Measurements from ENCODE around the gene PEX11G. TPM values are rescaled to one million over a fixed set of nuclear protein-coding genes. Genes with fewer than 3 reads are reported as not detected.

The PEX11G gene
- total and polyA plus RNA-seq, 9 of the 15 experiments (the other 6 are each of a cell fraction or from before 2014, with no cell fraction given) = 0.07 to 3.2 (median 0.70) TPM; not detected in 1

GRCh38 chr19:7494416-7495098 lies 5.7 kb upstream of the PEX11G start (continued):
- TF ChIP-seq FOXK1 (CRISPR knock-in tag; IDR thresholded peaks at IDR 0.05; ENCODE audit: borderline replicate concordance) (no peak), ARNT (IDR thresholded peaks at IDR 0.05) (no peak), RUNX1 (IDR thresholded peaks at IDR 0.05; ENCODE audit: low read depth) (no peak), SMARCB1 (IDR thresholded peaks at IDR 0.05; ENCODE audit: insufficient read length, low read depth) (no peak), TCF3 (CRISPR knock-in tag; IDR thresholded peaks at IDR 0.05) (peak; percentile 42; the same call in 1 of the 2 replicates), NFE2L1 (tag; IDR thresholded peaks at IDR 0.05; ENCODE audit: borderline replicate concordance, low read depth) (no peak), ATF4 (CRISPR knock-in tag; IDR thresholded peaks at IDR 0.05) (peak; percentile 33; the same call in 1 of the 2 replicates), MITF (IDR thresholded peaks at IDR 0.05) (no peak), ZNF311 (CRISPR knock-in tag; IDR thresholded peaks at IDR 0.05) (no peak), KLF1 (tag; IDR thresholded peaks at IDR 0.05) (no peak), CSDE1 (IDR thresholded peaks at IDR 0.05) (no peak), NR1H2 (CRISPR knock-in tag; IDR thresholded peaks at IDR 0.05) (no peak), TARDBP (IDR thresholded peaks at IDR 0.05) (0 out of 2 replicates have a peak, but pooled peaks have one; percentile 20), ZNF77 (CRISPR knock-in tag; IDR thresholded peaks at IDR 0.05) (no peak), BRD4 (IDR thresholded peaks at IDR 0.05) (no peak), SFPQ (IDR thresholded peaks at IDR 0.05; ENCODE audit: low read depth, low read length) (no peak)

Data from K562 (cell line).